Prostate gland (tissue), 2 donors: ENCODE measurements around the gene GDF3.

ENCODE experiments used
- POLR2A ChIP-seq: fragments of 450-650 bp; IDR thresholded peaks from one replicate; pipeline ENCODE4 v1.6.1; 2016; ENCODE audit warnings: antibody characterized with exemption, mild to moderate bottlenecking
- TF ChIP-seq, protein P1 (sequence below), 4 experiments: fragments of 200-600 bp in 2 of 4; fragments of 450-650 bp in 2 of 4; sonication (generic) in 2 of 4; IDR thresholded peaks; 1 replicate in 3 of 4; 2 replicates in 1 of 4; pipeline ENCODE4 v1.5.1; 2016 to 2019; ENCODE audit warnings: antibody characterized with exemption in 4 of 4, mild to moderate bottlenecking in 2 of 4, moderate library complexity in 2 of 4

DNA sequence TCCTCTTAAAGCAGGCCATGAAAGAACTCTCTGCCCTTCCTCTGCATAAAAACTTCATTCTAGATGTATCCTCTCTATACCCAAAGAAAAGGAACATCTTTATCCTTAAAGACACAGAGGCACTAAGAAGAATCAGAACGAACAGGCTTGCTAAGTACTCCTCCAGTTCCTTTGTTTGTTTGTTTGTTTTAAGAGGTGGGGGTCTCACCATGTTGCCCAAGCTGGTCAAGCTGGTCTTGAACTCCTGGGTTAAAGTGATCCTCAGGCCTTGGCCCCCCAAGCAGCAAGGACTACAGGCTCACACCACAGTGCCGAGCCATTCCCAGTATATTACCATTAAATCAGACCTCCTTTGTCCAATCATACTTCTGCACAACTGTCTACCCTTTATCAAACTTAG lies 14.0 kb downstream of the GDF3 start:
- TF ChIP-seq, protein P1, sequence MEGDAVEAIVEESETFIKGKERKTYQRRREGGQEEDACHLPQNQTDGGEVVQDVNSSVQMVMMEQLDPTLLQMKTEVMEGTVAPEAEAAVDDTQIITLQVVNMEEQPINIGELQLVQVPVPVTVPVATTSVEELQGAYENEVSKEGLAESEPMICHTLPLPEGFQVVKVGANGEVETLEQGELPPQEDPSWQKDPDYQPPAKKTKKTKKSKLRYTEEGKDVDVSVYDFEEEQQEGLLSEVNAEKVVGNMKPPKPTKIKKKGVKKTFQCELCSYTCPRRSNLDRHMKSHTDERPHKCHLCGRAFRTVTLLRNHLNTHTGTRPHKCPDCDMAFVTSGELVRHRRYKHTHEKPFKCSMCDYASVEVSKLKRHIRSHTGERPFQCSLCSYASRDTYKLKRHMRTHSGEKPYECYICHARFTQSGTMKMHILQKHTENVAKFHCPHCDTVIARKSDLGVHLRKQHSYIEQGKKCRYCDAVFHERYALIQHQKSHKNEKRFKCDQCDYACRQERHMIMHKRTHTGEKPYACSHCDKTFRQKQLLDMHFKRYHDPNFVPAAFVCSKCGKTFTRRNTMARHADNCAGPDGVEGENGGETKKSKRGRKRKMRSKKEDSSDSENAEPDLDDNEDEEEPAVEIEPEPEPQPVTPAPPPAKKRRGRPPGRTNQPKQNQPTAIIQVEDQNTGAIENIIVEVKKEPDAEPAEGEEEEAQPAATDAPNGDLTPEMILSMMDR (IDR thresholded peaks at IDR 0.05), result no peak
- TF ChIP-seq POLR2A, result no peak
